ENCODE results near the gene SULT1A2.

DNA sequence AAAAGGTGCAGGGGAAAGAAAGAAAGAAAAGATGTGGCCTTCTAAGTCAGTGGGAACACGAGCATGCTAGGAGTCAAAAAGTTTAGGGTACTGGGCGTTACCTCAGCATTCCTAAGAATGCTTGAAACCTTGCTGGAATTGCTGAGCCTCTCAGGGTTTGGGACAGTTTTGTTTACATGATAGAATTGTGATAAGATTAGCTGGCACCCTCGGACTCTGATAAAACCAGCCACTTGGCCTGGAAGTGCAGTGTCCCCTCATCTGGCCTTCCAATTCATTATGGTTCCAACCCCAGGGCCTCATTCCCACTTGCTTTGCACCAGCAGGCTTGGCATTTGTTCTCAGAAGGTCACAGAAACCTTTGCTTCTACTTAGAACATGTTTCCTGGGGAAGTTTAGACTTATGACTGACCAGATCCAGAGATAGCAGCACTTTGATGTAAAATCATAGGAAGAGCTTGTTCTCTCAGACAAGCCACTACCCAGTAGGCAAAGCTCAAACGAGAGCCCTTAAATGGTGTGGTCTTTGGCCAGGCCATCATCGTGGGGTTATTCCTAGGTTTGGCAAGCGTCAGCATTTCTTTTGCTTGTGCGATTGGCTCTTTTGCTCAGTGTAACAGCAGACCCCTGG lies 35.2 kb downstream of the SULT1A2 start:
- TF ChIP-seq POLR2A (IDR thresholded peaks at IDR 0.05; ENCODE audit: low read length) (no peak), GATA1 (IDR thresholded peaks at IDR 0.05; ENCODE audit: low read depth, low read length) (no peak)
